BJ (cell line): ENCODE data around the gene GPX5. TPM values are rescaled to one million over a fixed set of nuclear protein-coding genes. Genes with fewer than 3 reads are reported as not detected.

Experiments
- CTCF ChIA-PET: fragments of 350-600 bp; formaldehyde crosslinking; extraction: SDS; loops from one replicate; lab custom pipeline; 2021; ENCODE audit warnings: antibody characterized with exemption, inconsistent platforms; lab: Yijun Ruan, JAX
- POLR2A ChIA-PET: fragments of 300-600 bp; sonication (Branson Sonifier 250); formaldehyde crosslinking; extraction: SDS; loops from one replicate; lab custom pipeline; 2021; ENCODE audit warnings: antibody characterized with exemption; lab: Charles Lee
- DNase-seq: peaks from one replicate; pipeline ENCODE4 v3.0.0-alpha.2; 2011; ENCODE audit warnings: low read depth
- H3K27me3 ChIP-seq: 2 replicates; pipeline ENCODE4 v1.6.0; 2011; ENCODE audit warnings: low read length; ENCODE audit not compliant: control insufficient read depth, insufficient read depth
- H3K36me3 ChIP-seq: 2 replicates; pipeline ENCODE4 v1.5.1; 2011; ENCODE audit warnings: low read length; ENCODE audit not compliant: control insufficient read depth, insufficient read depth
- H3K4me3 ChIP-seq: 2 replicates; pipeline ENCODE4 v1.5.1; 2011; ENCODE audit warnings: low read depth, mild to moderate bottlenecking, control low read depth, low read length
- CTCF ChIP-seq: IDR thresholded peaks from 2 replicates; pipeline ENCODE4 v1.5.1; 2011; ENCODE audit warnings: low read depth, mild to moderate bottlenecking, control low read depth, inconsistent platforms, low read length, moderate library complexity; ENCODE audit not compliant: insufficient read depth
- polyA plus RNA-seq: library from polyadenylated mRNA; depleted of rRNA; stranded (reverse); fragments of >200 nt; gene quantifications from 2 replicates; pipeline ENCODE4 v1.2.3, GENCODE V29; 2011

Gene GPX5
- polyA plus RNA-seq, 1 experiment, result not detected

GRCh38 chr6:28517964-28518363 lies 7.7 kb upstream of the GPX5 start:
- no peak for DNase-seq
- H3K4me3 ChIP-seq, result no peak overlapping the region
- H3K36me3 ChIP-seq, result no peaks in the 10 kb centered on the region
- no peaks in the 10 kb centered on the region for H3K27me3 ChIP-seq
- ChIA-PET CTCF (no interaction called here), POLR2A (no interaction called here)
- TF ChIP-seq CTCF, result no peak

- no peaks in the 10 kb centered on the region for H3K36me3 ChIP-seq
- TF ChIP-seq CTCF, result no peak
- no peak overlapping the region for H3K4me3 ChIP-seq
- no peak for DNase-seq
- H3K27me3 ChIP-seq, result no peaks in the 10 kb centered on the region
- CTCF ChIA-PET, result no interaction called here
- POLR2A ChIA-PET, result no interaction called here
Measured at GRCh38 chr6:28522594-28523240, 3.0 kb upstream of the GPX5 start.

GRCh38 chr6:28523241-28523622 lies 2.4 kb upstream of the GPX5 start:
- POLR2A ChIA-PET, result no interaction called here
- no peak for DNase-seq
- Histone ChIP-seq H3K27me3 (no peaks in the 10 kb centered on the region), H3K36me3 (no peaks in the 10 kb centered on the region), H3K4me3 (no peak overlapping the region)
- TF ChIP-seq CTCF, result no peak
- CTCF ChIA-PET, result no interaction called here

- no peak overlapping the region for H3K4me3 ChIP-seq
- POLR2A ChIA-PET, result no interaction called here
- TF ChIP-seq CTCF, result no peak
- no peaks in the 10 kb centered on the region for H3K27me3 ChIP-seq
- no peaks in the 10 kb centered on the region for H3K36me3 ChIP-seq
- no peak for DNase-seq
- CTCF ChIA-PET, result interaction anchor here (1.1 kb wide), 1 partner anchor 16 kb away, joined by 3 read pairs; no protein-coding TSS in a partner anchor
Measured at GRCh38 chr6:28530777-28531176, 5.1 kb downstream of the GPX5 start.

- H3K27me3 ChIP-seq, result no peaks in the 10 kb centered on the region
- no peaks in the 10 kb centered on the region for H3K36me3 ChIP-seq
- CTCF ChIA-PET, result interaction anchor here (0.6 to 1.1 kb wide), 2 partner anchors 16 to 1175 kb away, joined by 3 read pairs; no protein-coding TSS in a partner anchor
- DNase-seq, result no peak
- no peak for TF ChIP-seq CTCF
- POLR2A ChIA-PET, result no interaction called here
- no peak overlapping the region for H3K4me3 ChIP-seq
Measured at GRCh38 chr6:28531479-28532128, 5.9 kb downstream of the GPX5 start.
